Stimulated activated CD8-positive, alpha-beta memory T cell treated with anti-CD3 and anti-CD28 coated beads, Interleukin-7, amount 100 ng/mL, for 48 hours (primary cell): Measurements from ENCODE around the gene SP140.
"Not testable (repeated sequence)": the region's sequence is repeated elsewhere in the genome, so short reads cannot be mapped to it uniquely, and the experiment has no call there.

ENCODE experiments used
- DNase-seq, 2 donors: peaks; one replicate each; pipeline ENCODE4 v3.0.0-alpha.2; 2020; ENCODE audit warnings: low read depth in 1 of 2; ENCODE audit errors: extremely low read depth in 1 of 2

Gene SP140

DNA sequence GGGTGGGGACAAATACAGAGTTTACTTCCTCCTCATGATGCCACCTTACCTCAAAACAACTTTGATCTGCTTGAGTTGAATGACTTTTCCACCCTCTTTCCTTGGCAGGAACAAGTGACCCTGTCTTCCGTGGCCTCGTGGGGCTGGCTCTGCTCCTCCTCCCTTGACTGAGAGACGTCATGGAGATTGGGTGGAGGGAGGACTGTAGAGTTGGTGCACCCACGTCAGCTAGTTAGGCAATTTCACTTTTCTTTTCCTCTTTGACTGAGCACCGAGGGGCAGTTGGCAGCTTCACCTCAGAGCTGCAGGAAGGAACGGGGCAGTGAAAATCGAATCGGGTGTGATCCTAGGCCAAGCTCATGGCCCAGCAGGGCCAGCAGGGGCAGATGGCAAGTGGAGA, at the start of gene SP140:
TSS of gene SP140 (plus strand) at position 251 of the 400 bp plus-strand sequence. CDS start at position 360, 109 bp downstream.
- peak; percentile 26 to 80 for DNase-seq

DNA sequence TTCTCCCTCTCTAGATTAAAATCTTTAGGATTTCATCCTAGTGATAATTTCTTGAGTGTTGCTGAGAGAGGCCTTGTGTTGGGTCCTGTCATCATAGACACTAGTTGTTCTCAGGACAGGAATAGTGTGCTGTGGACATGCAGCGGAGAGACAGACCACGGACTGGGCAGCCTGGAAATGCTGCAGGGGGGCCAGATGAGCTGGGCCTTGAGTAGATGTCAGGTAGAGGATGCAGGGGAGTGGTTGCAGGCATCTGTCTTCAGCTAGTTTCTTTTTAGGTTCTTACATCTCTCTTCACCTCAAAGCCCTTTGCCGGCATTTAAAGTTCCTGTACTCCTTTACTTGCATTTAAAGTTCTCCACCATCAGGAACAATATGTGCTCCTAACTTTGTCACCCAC, 48.5 kb upstream of the SP140 start:
- no peak for DNase-seq

DNA sequence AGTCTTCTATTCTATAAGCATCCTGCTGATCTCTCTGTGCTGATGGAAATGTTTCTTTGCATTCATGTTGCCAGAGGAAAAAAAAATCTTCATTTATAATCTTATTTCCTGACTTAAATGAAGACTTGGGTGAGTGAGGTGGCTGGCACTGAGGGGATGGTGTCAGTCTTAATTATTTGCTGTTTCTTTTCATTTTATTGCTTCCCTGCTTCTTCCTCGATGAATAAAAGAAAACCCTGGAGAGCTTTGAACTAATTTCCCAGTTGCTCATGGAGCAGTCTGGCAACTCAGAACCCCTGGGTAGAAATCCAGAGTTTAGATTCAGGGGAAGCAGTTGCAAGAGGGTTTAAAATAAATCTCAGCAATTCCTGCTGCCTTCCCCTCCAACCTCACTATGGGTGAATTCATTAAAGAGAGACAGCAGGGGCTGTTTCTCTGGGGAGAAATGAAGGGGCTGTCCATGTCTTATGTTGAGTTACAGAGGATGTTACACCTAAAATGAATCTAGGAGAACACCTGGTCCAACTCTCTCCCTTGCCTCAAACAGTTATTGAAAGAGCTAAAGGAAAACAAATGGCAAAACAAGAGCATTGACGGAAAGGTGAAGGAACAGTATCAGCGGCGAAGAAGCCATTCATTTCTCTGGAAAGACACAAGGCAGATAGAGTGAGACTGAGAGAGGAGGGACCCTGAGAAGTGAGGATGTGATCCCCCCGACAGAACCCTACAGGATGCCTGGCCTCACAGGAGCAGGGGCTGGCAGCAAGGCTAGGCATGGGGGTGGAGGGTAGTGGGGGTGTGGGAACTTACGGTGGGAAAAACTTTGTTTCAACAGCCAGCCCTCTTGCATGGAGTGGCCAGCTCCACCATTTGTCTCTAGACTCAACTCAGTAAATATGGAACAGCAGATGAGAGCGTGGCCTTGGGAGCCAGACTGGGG, 46.7 kb upstream of the SP140 start:
- DNase-seq = no peak

DNA sequence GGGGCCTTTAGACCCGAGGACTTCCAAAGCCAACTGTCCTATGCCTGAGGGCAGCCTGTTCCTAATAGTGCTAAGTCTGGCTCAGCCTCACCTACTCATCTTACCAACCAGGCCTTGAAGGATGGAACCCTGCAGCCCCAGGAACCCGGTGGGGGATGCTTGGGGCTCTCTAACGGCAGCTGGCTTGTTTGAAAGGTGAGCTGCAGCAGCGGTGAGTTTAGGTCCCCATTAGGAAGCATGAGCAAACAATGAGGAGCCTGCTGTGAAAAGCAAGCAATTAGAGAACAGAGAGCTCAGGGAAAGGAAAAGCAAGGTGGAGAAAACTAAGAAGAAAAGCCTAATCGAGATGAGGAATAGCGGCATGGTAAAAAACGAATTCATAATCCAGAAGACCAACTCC, 45.6 kb upstream of the SP140 start:
- no peak for DNase-seq

DNA sequence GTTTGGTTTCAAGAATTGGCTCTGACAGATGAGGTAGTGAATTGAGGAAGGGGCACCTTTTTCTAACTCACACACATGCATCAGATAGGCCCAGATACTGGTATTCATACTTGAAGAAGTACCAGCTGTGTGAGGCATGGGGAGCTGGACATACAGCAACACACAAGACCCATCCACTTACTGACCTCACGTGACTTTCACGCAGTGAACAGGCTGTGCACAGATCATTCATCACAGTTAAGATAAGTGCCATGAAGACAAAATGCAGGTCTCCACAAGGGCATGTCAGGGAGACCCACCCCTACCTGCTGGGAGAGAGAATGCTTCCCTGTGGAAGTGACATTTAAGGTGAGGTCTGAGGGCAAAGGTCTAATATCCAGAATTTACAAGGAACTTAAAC, 44.3 kb upstream of the SP140 start:
- no peak for DNase-seq

DNA sequence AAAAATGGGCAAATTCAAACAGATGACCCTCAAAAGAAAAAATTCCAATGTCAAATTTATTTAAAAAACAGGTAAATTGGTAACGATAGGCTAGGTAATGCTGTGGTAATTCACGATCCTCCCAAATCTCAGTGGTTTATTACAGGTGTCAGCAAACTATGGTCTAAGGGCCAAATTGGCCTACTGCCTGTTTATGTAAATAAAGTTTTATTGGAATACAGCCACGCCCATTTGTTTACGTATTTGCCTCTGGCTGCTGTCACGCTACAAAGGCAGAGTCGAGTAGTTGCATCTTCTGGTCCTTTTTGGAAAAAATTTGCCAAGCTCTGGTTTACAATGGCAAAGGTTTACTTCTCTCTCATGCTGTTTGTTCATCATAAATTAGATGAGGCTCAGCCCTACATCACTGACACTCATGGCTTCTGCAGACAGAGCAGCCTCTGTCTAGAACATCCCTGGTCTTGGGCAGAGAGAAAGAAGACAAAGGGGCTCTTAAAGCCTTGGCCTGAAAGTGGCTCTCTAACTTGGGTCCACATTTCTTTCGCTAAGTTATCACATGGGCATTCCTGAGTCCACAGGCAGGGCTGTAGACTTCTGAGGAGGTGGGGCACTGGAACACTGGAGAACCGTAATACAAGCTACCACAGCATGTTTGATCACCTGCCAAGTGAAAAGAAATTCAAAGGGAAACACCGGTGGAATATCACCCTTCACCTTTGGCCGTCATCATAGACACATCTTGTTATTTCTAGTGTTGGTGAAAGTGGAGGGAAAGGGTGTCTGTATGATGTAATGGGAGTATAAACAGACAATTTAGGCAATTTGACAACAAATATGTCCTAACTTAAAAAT, 40.6 kb upstream of the SP140 start:
- no peak for DNase-seq

DNA sequence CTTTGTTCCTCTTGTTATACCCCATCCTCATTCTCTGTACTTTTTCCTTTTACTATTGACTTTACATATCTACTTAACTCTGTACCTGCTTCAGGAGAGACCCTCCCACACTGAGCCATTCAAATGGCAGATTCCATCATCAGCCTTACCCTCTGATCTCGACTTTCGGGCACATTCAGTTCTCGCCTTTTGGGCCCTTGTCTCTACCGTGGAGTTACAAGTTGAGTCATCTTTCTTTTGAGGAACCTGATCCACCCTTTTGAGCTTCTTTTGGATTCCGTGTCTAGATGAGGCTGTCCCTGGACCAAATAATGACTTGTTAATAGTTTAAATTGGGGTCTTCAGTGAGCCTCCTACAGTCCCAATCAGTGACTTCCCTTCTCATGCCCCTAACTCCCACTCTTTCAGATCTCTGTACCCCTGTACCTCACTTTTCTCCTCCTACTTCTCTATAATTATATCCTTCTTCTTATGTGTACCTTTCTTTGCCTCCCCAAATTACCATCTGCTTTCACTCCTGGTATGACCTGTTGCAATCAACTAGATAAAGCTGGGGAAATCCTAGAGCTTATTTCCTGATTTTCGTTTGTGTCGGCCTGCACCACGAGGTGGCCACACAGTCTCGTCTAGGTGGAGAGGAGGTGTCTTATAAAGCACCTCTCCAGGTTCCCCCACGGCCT, 23.0 kb upstream of the SP140 start:
- DNase-seq = no peak

DNA sequence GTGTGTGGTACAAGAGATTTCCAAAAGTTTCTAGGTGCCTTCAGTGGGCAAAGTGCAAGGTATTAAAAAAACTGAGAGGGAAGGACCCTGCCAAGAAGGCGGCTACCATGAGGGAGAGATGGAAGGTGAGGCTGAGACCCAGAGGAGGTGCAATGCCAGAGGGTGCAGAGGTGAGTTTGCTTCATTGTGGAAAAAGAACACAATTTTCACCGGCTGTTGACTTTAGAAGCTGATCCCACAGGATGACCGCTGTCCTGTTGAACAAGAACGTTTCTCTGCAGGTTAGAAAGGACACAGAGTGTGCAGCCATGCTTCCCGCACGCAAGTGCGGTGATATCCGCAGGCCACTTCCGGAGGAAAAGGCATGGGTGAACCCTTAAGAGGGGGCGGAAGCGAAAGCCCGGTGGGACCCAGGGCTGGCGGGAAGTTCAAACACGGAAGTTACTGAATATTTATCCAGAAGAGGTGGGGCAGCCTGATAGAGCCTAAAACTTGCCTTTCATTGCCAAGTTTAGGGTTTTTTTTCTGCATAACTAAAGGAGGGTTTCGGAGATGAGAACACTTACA, 22.3 kb upstream of the SP140 start:
- no peak for DNase-seq

DNA sequence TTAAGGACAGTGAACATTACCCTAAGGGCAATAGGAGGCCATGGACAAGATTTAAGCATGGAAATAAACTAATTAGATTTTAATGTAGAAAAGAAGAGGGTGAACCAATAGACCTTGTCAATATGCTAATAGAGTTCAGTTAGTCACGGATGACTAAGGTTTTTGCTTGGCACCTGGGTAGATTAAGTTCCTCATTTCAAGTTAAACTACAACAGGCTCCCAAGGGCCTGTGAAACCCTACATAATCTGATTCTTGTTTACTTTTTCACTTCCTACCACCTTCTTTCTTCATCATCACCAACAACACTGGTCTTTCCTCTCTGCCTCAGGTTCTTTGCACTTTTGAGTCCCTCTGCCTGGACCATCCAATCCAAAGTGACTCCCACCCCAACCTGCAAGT, 20.5 kb upstream of the SP140 start:
- no peak for DNase-seq

DNA sequence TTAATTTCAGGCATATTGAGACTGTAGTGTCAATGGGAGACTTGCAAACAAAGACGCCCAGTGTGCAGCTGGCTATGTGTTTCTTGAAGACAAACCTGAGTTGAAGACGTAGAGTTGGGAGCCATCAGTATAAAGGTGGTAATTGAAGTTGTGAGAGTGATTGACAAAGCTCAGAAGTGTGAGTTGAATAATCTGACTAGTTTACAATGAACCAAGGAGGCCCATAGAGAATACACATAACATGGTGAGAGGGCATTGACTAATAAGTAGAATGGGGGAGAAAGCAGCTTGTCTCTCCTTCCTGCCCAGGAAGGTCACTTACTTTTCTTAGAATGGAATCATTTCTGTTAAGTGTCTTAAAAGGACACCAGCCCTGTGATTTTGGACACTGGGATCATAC, 19.8 kb upstream of the SP140 start:
- no peak for DNase-seq

DNA sequence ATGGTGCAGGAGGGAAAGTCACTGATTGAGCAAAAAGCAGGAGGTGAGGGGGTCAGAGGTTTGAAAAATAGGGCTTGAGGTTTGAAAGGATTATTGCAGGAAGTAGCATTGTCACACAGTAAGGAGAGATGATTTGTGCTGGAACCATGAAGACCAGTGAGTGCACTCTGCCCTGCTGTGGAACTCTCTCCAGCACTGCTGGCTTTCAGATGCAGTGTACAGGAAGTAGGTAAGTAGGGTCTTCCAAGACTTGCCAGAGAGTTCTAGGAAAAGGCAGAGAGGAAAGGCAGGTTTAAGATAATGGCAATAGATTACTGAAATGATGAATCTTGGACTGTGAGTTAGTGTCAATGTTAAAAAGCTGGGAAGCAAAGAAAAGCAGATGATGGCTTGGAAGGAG, 17.0 kb upstream of the SP140 start:
- no peak for DNase-seq

DNA sequence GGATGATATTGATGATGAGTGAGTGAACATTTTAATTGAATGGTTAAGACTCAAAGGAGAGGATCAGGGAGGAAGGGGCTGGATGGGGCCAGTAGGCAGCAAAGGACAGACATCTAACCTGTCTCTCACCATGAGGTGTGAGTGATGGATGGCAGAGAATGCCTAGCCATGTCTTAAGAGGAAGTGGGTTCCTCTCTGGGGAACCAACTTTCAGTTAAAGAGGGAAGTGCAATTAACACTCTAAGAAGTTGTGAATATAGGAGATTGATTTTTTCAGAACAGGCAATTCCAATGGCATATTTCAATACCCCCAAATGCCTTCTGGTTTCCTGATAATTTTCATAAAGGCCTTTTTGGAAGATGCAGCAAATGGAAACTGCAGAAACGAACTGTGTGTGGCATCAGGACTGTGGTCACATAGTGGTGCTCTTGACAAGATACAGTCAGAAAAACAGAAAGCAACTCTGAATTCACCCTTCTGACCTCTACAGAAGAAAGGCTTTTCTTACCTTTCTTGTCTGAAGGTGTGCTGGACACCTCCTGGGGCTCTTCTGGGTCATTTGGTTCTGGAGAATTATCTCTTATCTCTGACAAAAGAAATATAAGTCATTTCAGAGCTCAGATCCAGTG, 16.0 kb upstream of the SP140 start:
- DNase-seq = no peak

DNA sequence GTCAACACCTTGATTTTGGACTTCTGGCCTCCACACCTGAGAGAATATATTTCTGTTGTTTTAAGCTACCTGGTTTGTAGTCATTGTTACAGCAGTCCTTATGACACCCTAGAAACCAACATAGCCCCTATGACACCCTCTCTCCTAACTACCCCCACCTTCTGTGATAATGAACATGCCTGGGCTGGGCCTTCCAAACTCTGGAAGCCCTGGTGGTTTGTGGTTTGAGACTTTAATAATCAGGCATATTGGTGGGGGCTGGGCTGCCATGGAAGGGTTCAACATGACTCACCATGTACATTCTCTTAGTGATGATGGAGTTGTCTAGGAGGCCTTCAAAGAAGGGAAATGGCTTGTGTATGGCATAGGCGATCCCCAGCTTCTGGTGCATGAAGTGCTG, 9.0 kb upstream of the SP140 start:
- no peak for DNase-seq

DNA sequence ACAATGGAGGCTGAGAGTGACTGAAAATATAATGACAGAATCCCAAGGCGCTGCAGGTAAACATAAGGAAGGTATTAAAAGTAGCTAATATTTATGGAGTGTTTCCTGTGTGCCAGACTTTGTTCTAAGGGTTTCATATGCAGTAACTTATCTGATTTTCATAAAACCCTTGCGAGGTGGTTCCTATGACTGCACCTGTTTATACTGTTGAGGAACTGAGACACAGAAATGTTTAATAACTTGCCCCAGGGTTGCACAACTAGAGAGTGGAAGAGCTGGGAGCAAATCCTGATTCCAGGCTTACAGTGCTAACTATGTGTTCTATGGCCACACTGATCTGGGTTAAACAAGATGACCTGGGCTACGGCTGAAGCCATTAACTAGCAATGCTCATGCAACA, 8.1 kb upstream of the SP140 start:
- no peak for DNase-seq

DNA sequence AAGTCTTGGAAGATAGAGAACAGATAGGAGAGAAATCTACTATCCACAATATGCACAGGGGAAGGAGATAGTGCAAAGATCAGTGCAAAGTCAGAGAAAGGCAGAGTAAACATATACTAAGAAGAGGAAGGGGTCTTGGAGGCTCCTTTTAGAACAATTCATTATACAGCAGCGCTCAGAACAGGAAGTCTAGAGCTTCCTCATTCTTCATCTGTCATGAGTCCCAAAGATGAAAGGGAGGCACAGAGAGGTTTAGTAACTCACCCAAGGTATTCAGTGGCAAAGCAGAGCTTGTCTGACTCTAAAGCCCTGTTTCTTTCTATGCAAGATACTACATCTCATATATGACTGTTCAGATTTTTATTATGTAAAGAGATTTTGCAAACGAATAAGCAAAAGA, 7.1 kb upstream of the SP140 start:
- no peak for DNase-seq

DNA sequence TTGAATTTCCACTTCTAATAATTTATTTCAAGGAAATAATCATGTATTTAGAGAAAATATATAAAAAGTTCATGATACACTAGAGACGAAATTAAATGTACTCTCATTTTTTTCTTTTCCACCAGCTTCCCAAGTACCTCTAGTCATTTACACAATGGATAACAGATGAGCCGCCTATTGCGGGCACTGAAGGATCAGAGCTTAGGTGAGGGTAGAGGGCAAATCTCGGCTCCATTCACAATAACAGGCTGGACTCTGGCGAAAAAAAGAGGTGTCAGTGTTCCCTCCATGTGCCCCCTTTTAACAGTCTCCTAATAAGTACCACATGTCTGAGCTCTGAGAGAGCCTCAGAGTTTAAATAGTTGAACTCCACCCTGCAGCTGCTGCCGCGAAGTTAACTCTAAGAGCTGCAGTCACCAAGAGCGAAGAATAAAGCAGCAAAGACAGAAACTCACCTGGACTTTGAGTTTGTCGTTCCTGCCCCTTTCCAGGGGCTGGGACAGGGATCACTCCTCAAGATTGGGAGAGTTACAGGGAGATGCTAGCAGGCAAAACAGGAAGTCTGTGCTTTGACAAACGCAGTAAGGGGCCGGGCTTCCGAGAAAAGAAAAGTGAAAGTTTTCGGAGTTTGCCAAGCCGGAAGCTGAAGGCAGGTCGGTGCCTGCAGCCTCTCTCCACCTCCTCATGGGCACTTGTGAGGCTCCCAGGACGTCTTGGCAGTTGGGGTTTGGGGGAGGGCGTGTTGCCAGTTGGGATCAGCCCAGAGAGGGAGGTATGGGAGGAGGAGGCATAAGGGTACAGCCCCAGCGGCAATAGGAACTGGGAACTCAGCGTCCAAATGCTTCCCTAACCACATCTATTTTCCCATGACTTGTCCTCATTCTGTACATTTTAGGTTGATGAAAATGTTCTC, 5.9 kb upstream of the SP140 start, which contains the start of gene SP110:
TSS of gene SP110 (minus strand) at position 566 of the 913 bp plus-strand sequence. CDS start 3,057 bp downstream, outside the sequence.
- DNase-seq = peak; percentile 53 to 71

DNA sequence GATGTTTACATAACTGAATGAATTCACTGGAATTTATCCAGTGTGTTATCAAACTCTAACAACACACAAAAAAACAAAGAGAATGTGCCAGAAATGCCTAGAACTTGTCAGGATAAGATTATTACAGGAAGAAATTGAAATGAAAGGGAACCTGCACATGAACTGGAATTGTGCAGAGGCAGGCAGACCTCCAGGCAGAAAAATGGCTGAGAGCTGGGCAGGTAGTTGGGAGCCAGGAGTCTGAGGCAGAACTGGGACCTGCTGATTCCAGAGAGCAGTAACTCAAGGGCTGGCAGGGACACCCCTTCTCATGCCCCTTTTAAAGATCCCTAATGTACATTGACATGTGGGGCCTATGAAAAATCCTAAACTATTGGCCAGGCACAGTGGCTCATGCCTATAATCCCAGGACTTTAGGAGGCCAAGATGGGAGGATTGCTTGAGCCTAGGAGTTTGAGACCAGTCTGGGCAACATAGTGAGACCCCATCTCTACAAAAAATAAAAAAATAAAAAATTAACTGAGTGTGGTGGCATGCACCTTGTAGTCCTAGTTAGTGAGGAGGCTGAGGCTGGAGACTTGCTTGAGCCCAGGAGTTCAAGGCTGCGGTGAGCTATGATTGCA, 5.1 kb upstream of the SP140 start:
- no peak for DNase-seq

DNA sequence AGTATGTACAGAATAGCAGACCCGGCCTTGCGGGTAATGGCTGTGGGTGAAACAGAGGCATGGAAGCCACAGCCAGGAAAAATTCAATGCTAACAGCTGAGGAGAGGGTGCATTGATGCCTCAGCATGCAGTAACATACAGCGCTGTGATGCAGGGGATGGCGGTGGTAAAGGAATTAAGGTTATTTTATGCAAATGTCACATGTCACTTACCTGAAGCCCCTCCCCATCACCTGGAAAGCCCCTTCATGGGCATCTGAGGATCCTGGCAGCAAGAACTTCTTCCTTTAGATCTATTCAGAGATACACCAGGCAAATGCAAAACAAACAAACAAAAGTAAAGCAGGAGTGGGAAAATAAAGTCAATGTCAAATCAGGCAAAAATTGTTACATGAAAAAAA, 4.0 kb upstream of the SP140 start:
- DNase-seq = no peak

DNA sequence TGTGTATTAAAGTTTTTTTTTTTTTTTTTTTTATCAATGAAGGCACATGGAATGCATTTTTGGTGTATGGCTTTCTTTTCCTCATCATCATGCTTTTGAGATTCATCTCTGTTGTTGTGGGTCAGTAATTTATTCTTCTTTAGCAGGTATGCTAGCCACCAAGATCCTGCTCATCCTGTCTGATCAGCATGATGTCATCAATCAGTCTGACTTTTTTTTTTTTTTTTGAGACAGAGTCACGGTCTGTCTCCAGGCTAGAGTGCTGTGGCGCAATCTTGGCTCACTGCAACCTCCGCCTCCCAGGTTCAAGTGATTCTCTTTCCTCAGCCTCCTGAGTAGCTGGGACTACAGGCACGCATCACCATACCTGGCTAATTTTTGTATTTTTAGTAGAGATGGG, 2.7 kb upstream of the SP140 start:
- DNase-seq = not testable (repeated sequence)
